ENCODE measurements around the gene SH2D3C.
A peak's percentile ranks its signal among the peaks of the same experiment; 100 is the strongest.

Gene SH2D3C

GRCh38 chr9:127722055-127722745 lies 56.3 kb downstream of the SH2D3C start:
- no peak overlapping the region for H3K27ac ChIP-seq
- TF ChIP-seq CTCF (IDR thresholded peaks at IDR 0.05; ENCODE audit: low read depth, low read length) = 0 out of 2 replicates have a peak, but pooled peaks have one; percentile 10
- DNase-seq = peak; percentile 49
- H3K27me3 ChIP-seq (ENCODE audit: insufficient read depth, low read depth, severe bottlenecking) = no peaks in the 10 kb centered on the region
- no peaks in the 10 kb centered on the region for H3K9me3 ChIP-seq (ENCODE audit: severe bottlenecking)
- no peaks in the 10 kb centered on the region for H3K36me3 ChIP-seq
- no peak overlapping the region for H3K4me3 ChIP-seq (ENCODE audit: low read depth, low read length)

- H3K4me3 ChIP-seq (ENCODE audit: low read depth, low read length) = no peak overlapping the region
- H3K9me3 ChIP-seq (ENCODE audit: severe bottlenecking) = no peaks in the 10 kb centered on the region
- H3K27me3 ChIP-seq (ENCODE audit: insufficient read depth, low read depth, severe bottlenecking) = no peaks in the 10 kb centered on the region
- TF ChIP-seq CTCF (IDR thresholded peaks at IDR 0.05; ENCODE audit: low read depth, low read length) = no peak
- no peak overlapping the region for H3K27ac ChIP-seq
- H3K36me3 ChIP-seq = no peaks in the 10 kb centered on the region
- DNase-seq = no peak
Observed at GRCh38 chr9:127721391-127721821, 57.1 kb downstream of the SH2D3C start.

- Histone ChIP-seq H3K27me3 (ENCODE audit: insufficient read depth, low read depth, severe bottlenecking) (no peaks in the 10 kb centered on the region), H3K9me3 (ENCODE audit: severe bottlenecking) (no peaks in the 10 kb centered on the region), H3K4me3 (ENCODE audit: low read depth, low read length) (no peak overlapping the region), H3K36me3 (no peaks in the 10 kb centered on the region), H3K27ac (no peak overlapping the region)
- no peak for DNase-seq
- no peak for TF ChIP-seq CTCF (IDR thresholded peaks at IDR 0.05; ENCODE audit: low read depth, low read length)
Observed at GRCh38 chr9:127720865-127721227, 57.6 kb downstream of the SH2D3C start.

GRCh38 chr9:127720031-127720864 lies 58.2 kb downstream of the SH2D3C start:
- Histone ChIP-seq H3K27me3 (ENCODE audit: insufficient read depth, low read depth, severe bottlenecking) (no peaks in the 10 kb centered on the region), H3K36me3 (no peaks in the 10 kb centered on the region), H3K9me3 (ENCODE audit: severe bottlenecking) (no peaks in the 10 kb centered on the region), H3K27ac (no peak overlapping the region), H3K4me3 (ENCODE audit: low read depth, low read length) (no peak overlapping the region)
- no peak for DNase-seq
- no peak for TF ChIP-seq CTCF (IDR thresholded peaks at IDR 0.05; ENCODE audit: low read depth, low read length)

- no peak for DNase-seq
Observed at GRCh38 chr9:127717766-127718165, 60.7 kb downstream of the SH2D3C start.

More at GRCh38 chr9:127717766-127718165, 60.7 kb downstream of the SH2D3C start:
- Histone ChIP-seq H3K4me3 (ENCODE audit: low read depth, low read length) (no peak overlapping the region), H3K9me3 (ENCODE audit: severe bottlenecking) (no peaks in the 10 kb centered on the region), H3K36me3 (no peaks in the 10 kb centered on the region), H3K27ac (no peak overlapping the region), H3K27me3 (ENCODE audit: insufficient read depth, low read depth, severe bottlenecking) (no peaks in the 10 kb centered on the region)
- no peak for TF ChIP-seq CTCF (IDR thresholded peaks at IDR 0.05; ENCODE audit: low read depth, low read length)
